Heart right ventricle (tissue), 16 donors: ENCODE measurements around the gene PCDHGA3. TPM values are rescaled to one million over a fixed set of nuclear protein-coding genes. Genes with fewer than 3 reads are reported as not detected.

Experiments used
- ATAC-seq, 8 donors: fragments of 200-7000 bp; cut with Tn5 transposase; one replicate each; pipeline ENCODE4 v1.9.1; 2020; ENCODE audit warnings: mild to moderate bottlenecking in 8 of 8, moderate library complexity in 8 of 8, moderate number of reproducible peaks in 1 of 8
- DNase-seq, 2 donors: peaks; one replicate each; pipeline ENCODE4 v3.0.0-alpha.2; 2020
- H3K27ac ChIP-seq, 10 donors: fragments of 200-600 bp; sonication (generic) in 2 of 10; one replicate each; pipeline versions ENCODE4 v1.5.0 to v1.8.0; 2020 to 2022; ENCODE audit warnings: mild to moderate bottlenecking in 3 of 10
- H3K27me3 ChIP-seq, 7 donors: fragments of 200-600 bp; one replicate each; pipeline ENCODE4 v1.8.0; 2021 to 2022; ENCODE audit warnings: mild to moderate bottlenecking in 2 of 7
- H3K36me3 ChIP-seq, 9 donors: fragments of 200-600 bp; sonication (generic) in 1 of 9; one replicate each; pipeline versions ENCODE4 v1.5.0 to v1.8.0; 2020 to 2022; ENCODE audit warnings: mild to moderate bottlenecking in 2 of 9
- H3K4me1 ChIP-seq, 9 donors: fragments of 200-600 bp; sonication (generic) in 1 of 9; one replicate each; pipeline versions ENCODE4 v1.5.0 to v1.8.0; 2020 to 2022; ENCODE audit warnings: mild to moderate bottlenecking in 4 of 9
- H3K4me3 ChIP-seq, 10 donors: fragments of 200-600 bp; sonication (generic) in 2 of 10; one replicate each; pipeline versions ENCODE4 v1.5.0 to v1.8.0; 2020 to 2022; ENCODE audit warnings: mild to moderate bottlenecking in 7 of 10, moderate library complexity in 2 of 10
- H3K9me3 ChIP-seq, 11 donors: fragments of 200-600 bp in 10 of 11; sonication (generic) in 2 of 11; one replicate each; pipeline versions ENCODE4 v1.5.0 to v1.8.0; 2013 to 2022; ENCODE audit warnings: mild to moderate bottlenecking in 2 of 11, control low read depth in 1 of 11, moderate library complexity in 1 of 11
- CTCF ChIP-seq, 9 donors: fragments of 200-600 bp; sonication (generic) in 2 of 9; IDR thresholded peaks; one replicate each; pipeline versions ENCODE4 v1.5.0 to v1.8.0; 2021 to 2022; ENCODE audit warnings: antibody characterized with exemption in 9 of 9, mild to moderate bottlenecking in 5 of 9, moderate library complexity in 1 of 9
- WGBS, 2 donors: extraction: QIAGEN DNeasy Blood & Tissue Kit; methylation state at CpG; one replicate each; pipeline ENCODE4 v1.1.7; 2013; ENCODE audit warnings: inconsistent platforms in 1 of 2; 5-methylcytosine and 5-hydroxymethylcytosine counted together
- intact Hi-C, 10 donors: fragments of 100-400 bp; cut with DNase I; formaldehyde crosslinking; loops; one replicate each; pipeline versions ENCODE4 v1.11.1 to v1.14.2; 2022
- long read RNA-seq, 3 donors: library from polyadenylated mRNA; unstranded; transcript quantifications; one replicate each; pipeline ENCODE4 v2.0.0, GENCODE V29; 2020 to 2021
- polyA plus RNA-seq, 2 donors: library from polyadenylated mRNA; stranded (reverse); fragments of 200-250 nt; gene quantifications; one replicate each; pipeline ENCODE4 v1.2.3, GENCODE V29; 2013
- total RNA-seq, 10 donors: library from RNA; stranded (reverse); fragmentation: NEBNext Ultra II Directional in 3 of 10; extraction: Animal tissue kit (Norgen Biotek cat#: 25700) in 3 of 10; gene quantifications; one replicate each; pipeline versions ENCODE4 v1.2.1 to v1.2.4, GENCODE V29; 2021 to 2023
- donor health status: Arrhythmogenic right ventricular cardiomyopathy.
- donor health status: ischemic (EF 13 %, LVEDD 7.1; RV severe dilation, severe dysfunction).
- donor health status: healthy with polysubstance abuse.
- donor health status: DM: no; HTN: yes; CAD: no.
- donor health status: DM: no; HTN: no; CAD: no.
- donor health status: ischemic (EF 25% LVEDD 6.9; RV normal size, moderate dysfunction).
- donor health status: ischemic (EF 25% LVEDD 5.7; RV mildly dilated, moderate dysfunction).
- donor health status: healthy.
- donor health status: DM: yes; HTN: yes; CAD: no.
- donor health status: Ischemic cardiomyopathy.
- donor health status: ischemic (EF 35%, LVEDD 5.7; RV mildly dilated, moderate dysfunction).
- donor health status: nonischemic (EF 11% LVEDD 7.7; RV severe dilation, severe dysfunction).
- donor health status: DM: yes; HTN: yes; CAD: no.
- donor health status: PGD.
- donor health status: ischemic (EF 29% LVEDD 5.4; RV normal size, mild dysfunction).
- donor health status: nonischemic (EF 23%, LVEDD 6.1; RV moderate dilation, normal function).

PCDHGA3 gene
- total RNA-seq (10 to 100 TPM; 10.0 to 21.0 (median 15.2) TPM), polyA plus RNA-seq (1 to 10 TPM; 1.3 to 7.5 TPM)
- long read RNA-seq, donor 1, partial matches to known transcripts, result 0 of 4 reads
- long read RNA-seq, donor 1, other reads (novel, unspliced or antisense), result 1 of 4 reads
- long read RNA-seq, donor 2, full-length matches to known transcripts, result 7 of 8 reads
- long read RNA-seq, donor 2, partial matches to known transcripts, result 0 of 8 reads
- long read RNA-seq, donor 2, other reads (novel, unspliced or antisense), result 1 of 8 reads
- long read RNA-seq, donor 3, full-length matches to known transcripts, result 9 of 11 reads
- long read RNA-seq, donor 3, partial matches to known transcripts, result 0 of 11 reads
- long read RNA-seq, donor 3, other reads (novel, unspliced or antisense), result 2 of 11 reads

GRCh38 chr5:141343242-141343952 lies at the start of gene PCDHGA3:
Gene PCDHGA3 (plus strand): TSS chr5:141343829. CDS start chr5:141344034, 205 bp downstream.
- intact Hi-C loops, result loop anchor here in 5 of 10 donors (2.0 to 10.0 kb wide), 4 partner anchors 25 to 221 kb away; partner anchors contain the start of gene PCDHGA11 (in 1 of the 5)
- peaks cover 0 to 99% (median 34%) of the 10 kb centered on the region in 11 donors for H3K9me3 ChIP-seq
- peaks cover 0 to 35% (median 0%) of the 10 kb centered on the region in 7 donors for H3K27me3 ChIP-seq
- peak within 1 kb of the TSS in 9 of 10 donors; percentile 42 to 58 (median 49) for H3K4me3 ChIP-seq
- TF ChIP-seq CTCF (IDR thresholded peaks at IDR 0.05), result peak in 8 of 9 donors; percentile 17 to 66 (median 54)
- peak in 7 of 8 donors; percentile 49 to 74 (median 61) for ATAC-seq
- 18% methylated on average over 9 of the region's 9 CpGs for WGBS, 2 donors
- peaks cover 0 to 3% (median 0%) of the 10 kb centered on the region in 9 donors for H3K36me3 ChIP-seq
- H3K27ac ChIP-seq, result peak within 1 kb of the TSS; percentile 42 to 83 (median 76)
- H3K4me1 ChIP-seq, result peaks cover 0 to 15% (median 0%) of the 10 kb centered on the region in 9 donors
- DNase-seq, result peak in 1 of 2 donors; percentile 41

GRCh38 chr5:141298376-141298775 lies 45.3 kb upstream of the PCDHGA3 start:
- H3K9me3 ChIP-seq, result peaks cover 0 to 100% (median 64%) of the 10 kb centered on the region in 11 donors
- no peak for ATAC-seq
- intact Hi-C loops, result no loop called here
- DNase-seq, result no peak
- H3K4me3 ChIP-seq, result no peak overlapping the region
- H3K27me3 ChIP-seq, result no peaks in the 10 kb centered on the region
- peaks cover 0 to 6% (median 0%) of the 10 kb centered on the region in 9 donors for H3K36me3 ChIP-seq
- TF ChIP-seq CTCF (IDR thresholded peaks at IDR 0.05), result no peak
- 44 to 57% methylated on average over 4 of the region's 4 CpGs for WGBS, 2 donors
- peak overlapping the region in 1 of 10 donors; percentile 48 for H3K27ac ChIP-seq
- peaks cover 0 to 7% (median 0%) of the 10 kb centered on the region in 9 donors for H3K4me1 ChIP-seq

- DNase-seq, result no peak
- no peak for TF ChIP-seq CTCF (IDR thresholded peaks at IDR 0.05)
- 32 to 40% methylated on average over 36 of the region's 36 CpGs for WGBS, 2 donors
- intact Hi-C loops, result no loop called here
- Histone ChIP-seq H3K36me3 (no peaks in the 10 kb centered on the region), H3K9me3 (peaks cover 0 to 100% (median 79%) of the 10 kb centered on the region in 11 donors), H3K4me1 (peaks cover 0 to under 1% (median 0%) of the 10 kb centered on the region in 9 donors), H3K27ac (no peak within 1 kb of the TSS), H3K27me3 (no peaks in the 10 kb centered on the region), H3K4me3 (no peak within 1 kb of the TSS)
- no peak for ATAC-seq
Observed at GRCh38 chr5:141303756-141304155, 39.9 kb upstream of the PCDHGA3 start, which contains the start of gene SLC25A2. Gene SLC25A2 (minus strand): TSS chr5:141304049. CDS start chr5:141303865, 184 bp downstream.

GRCh38 chr5:141306630-141307029 lies 37.0 kb upstream of the PCDHGA3 start:
- no peak for TF ChIP-seq CTCF (IDR thresholded peaks at IDR 0.05)
- Histone ChIP-seq H3K27ac (no peak overlapping the region), H3K4me3 (no peak overlapping the region), H3K36me3 (no peaks in the 10 kb centered on the region), H3K4me1 (no peaks in the 10 kb centered on the region), H3K27me3 (no peaks in the 10 kb centered on the region), H3K9me3 (peaks cover 0 to 100% (median 81%) of the 10 kb centered on the region in 11 donors)
- intact Hi-C loops, result no loop called here
- DNase-seq (no peak), ATAC-seq (no peak)
- WGBS, 2 donors, result 97 to 100% methylated on average over 1 of the region's 1 CpG
